Sigmoid colon (tissue), 4 donors: ENCODE data around the gene GPATCH2.

Experiments
- CTCF ChIP-seq, 4 experiments: fragments of 450-650 bp in 3 of 4; fragments of 200-600 bp in 1 of 4; IDR thresholded peaks; one replicate each; pipeline ENCODE4 v1.5.1; 2016 to 2019; ENCODE audit warnings: antibody characterized with exemption in 4 of 4, mild to moderate bottlenecking in 3 of 4, moderate library complexity in 2 of 4
- EP300 ChIP-seq, 4 donors: sonication (generic); formaldehyde crosslinking; IDR thresholded peaks; one replicate each; pipeline ENCODE4 v1.6.1; 2017; ENCODE audit warnings: antibody characterized with exemption in 4 of 4
- POLR2A ChIP-seq, 2 donors: fragments of 450-650 bp; IDR thresholded peaks; one replicate each; pipeline ENCODE4 v1.6.1; 2016; ENCODE audit warnings: antibody characterized with exemption in 2 of 2, mild to moderate bottlenecking in 2 of 2, moderate library complexity in 2 of 2

GRCh38 chr1:217574265-217574949 is 56.5 kb downstream of the GPATCH2 start:
- TF ChIP-seq CTCF (IDR thresholded peaks at IDR 0.05) (no peak), POLR2A (IDR thresholded peaks at IDR 0.05) (no peak), EP300 (IDR thresholded peaks at IDR 0.05) (no peak)
